Dedifferentiated amniotic fluid mesenchymal stem cell (primary cell): ENCODE measurements around the gene MRPS31.

ENCODE experiments used
- DNase-seq: peaks from one replicate; pipeline ENCODE4 v3.0.0-alpha.2; 2016; ENCODE audit errors: extremely low spot score

MRPS31 gene

GRCh38 chr13:40770934-40771618 is at the start of gene MRPS31:
MRPS31 (minus strand) TSS chr13:40771190; CDS start chr13:40771136, 54 bp downstream.
- peak; percentile 92 for DNase-seq

GRCh38 chr13:40819797-40820315 is 48.9 kb upstream of the MRPS31 start:
- DNase-seq: no peak

- no peak for DNase-seq
These were observed 47.9 kb upstream of the MRPS31 start for GRCh38 chr13:40818926-40819325.

GRCh38 chr13:40814803-40815202 is 43.8 kb upstream of the MRPS31 start:
- no peak for DNase-seq

GRCh38 chr13:40813667-40814454 is 42.9 kb upstream of the MRPS31 start:
- no peak for DNase-seq

GRCh38 chr13:40812724-40813445 is 41.9 kb upstream of the MRPS31 start:
- DNase-seq: no peak

- no peak for DNase-seq
These were observed 41.1 kb upstream of the MRPS31 start for GRCh38 chr13:40812102-40812501.

GRCh38 chr13:40809471-40809870 is 38.5 kb upstream of the MRPS31 start:
- DNase-seq: no peak

- DNase-seq: no peak
These were observed 35.3 kb upstream of the MRPS31 start for GRCh38 chr13:40806241-40806640.

GRCh38 chr13:40803316-40803715 is 32.3 kb upstream of the MRPS31 start:
- DNase-seq: no peak

- no peak for DNase-seq
These were observed 30.5 kb upstream of the MRPS31 start for GRCh38 chr13:40801255-40802217.

- no peak for DNase-seq
These were observed 29.6 kb upstream of the MRPS31 start for GRCh38 chr13:40800559-40800958.

- DNase-seq: no peak
These were observed 28.5 kb upstream of the MRPS31 start for GRCh38 chr13:40799508-40799907.

GRCh38 chr13:40798380-40798779 is 27.4 kb upstream of the MRPS31 start:
- no peak for DNase-seq

- DNase-seq: no peak
These were observed 25.7 kb upstream of the MRPS31 start for GRCh38 chr13:40796649-40797048.

- no peak for DNase-seq
These were observed 23.7 kb upstream of the MRPS31 start for GRCh38 chr13:40794414-40795368.

GRCh38 chr13:40793339-40793738 is 22.3 kb upstream of the MRPS31 start:
- DNase-seq: no peak

- DNase-seq: no peak
These were observed 21.5 kb upstream of the MRPS31 start for GRCh38 chr13:40792284-40793051.

- no peak for DNase-seq
These were observed 19.2 kb upstream of the MRPS31 start for GRCh38 chr13:40790154-40790616.
